NCI-H128 (cell line): Measurements from ENCODE around the gene SHISA8.
"Not testable (repeated sequence)": the region's sequence is repeated elsewhere in the genome, so short reads cannot be mapped to it uniquely, and the experiment has no call there.

Experiments used
- DNase-seq: peaks from one replicate; lab custom pipeline; 2025; ENCODE audit not compliant: unreplicated experiment; lab: John Stamatoyannopoulos, UW

Gene SHISA8

DNA sequence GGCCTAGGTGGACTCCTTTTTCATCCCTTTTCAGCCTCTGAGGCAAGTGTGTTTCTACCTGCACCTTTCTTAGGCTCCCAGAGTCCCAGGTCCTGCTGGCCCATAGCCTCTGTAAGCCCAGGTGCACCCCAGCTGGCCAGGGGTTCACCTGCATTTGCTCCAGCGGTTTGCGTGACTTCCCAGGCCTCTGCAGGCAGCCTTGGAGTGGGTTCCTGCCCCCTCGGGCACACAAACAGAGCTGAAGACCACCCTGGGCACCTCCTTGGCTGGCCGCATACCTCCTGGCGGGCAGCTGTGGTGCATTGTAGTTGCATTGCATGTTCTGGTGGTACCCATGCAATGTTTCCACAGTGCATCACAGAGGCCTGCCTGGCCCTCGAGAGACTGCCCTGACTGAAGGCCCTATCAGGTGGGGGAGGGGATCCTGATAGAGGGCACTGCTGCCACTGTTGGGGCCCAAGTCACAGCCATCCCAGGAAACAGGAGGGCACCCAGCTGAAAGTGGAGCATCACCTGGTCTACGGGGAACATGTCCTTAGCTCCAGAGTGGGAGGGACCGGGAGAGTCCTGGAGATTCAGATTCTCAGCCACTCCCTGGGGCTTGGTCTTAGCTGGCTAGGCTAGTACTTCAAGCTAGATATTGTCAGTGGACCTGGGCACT, 14.1 kb downstream of the SHISA8 start:
- no peak for DNase-seq

- DNase-seq: no peak
Observed at GRCh38 chr22:41899992-41900651, 14.8 kb downstream of the SHISA8 start.

DNA sequence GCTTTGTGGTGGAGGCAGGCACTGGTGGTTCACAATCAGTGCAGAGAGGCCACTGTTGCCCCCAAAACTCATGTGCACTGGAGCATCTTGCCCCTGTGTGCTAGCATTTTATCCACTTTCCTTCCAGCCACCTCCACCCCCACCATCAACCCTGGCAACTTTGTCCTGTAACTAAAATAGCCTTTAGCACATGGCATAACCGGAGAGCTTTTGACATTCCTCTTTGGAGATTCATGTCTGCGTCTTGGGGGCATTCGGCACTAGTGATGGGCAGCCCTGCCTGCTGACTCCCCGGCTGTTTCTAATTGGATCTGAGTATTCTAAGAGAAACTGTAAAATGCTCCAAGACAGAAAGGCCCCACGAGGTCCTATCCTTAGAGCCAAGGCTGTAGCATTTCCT, 15.8 kb downstream of the SHISA8 start:
- no peak for DNase-seq

DNA sequence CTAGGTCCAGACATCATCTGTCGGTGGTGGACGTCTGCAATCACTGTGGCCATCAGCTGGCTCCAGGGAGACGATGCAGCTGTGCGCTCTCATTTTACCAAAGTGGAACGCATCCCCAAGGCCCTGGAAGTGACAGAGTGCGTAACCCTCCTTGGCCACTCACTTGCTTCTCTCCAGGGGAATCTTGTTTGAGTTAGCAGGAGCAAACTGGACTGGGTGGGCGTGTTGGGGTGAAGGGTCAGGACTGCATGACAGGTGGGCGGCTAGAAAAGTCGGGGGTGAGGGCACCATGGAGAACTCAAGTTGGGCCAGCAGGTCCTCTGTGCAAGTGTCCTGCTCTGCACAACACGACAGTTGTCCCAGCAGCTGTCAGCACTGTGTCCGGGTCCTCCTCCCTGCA, 16.2 kb downstream of the SHISA8 start:
- DNase-seq: no peak

DNA sequence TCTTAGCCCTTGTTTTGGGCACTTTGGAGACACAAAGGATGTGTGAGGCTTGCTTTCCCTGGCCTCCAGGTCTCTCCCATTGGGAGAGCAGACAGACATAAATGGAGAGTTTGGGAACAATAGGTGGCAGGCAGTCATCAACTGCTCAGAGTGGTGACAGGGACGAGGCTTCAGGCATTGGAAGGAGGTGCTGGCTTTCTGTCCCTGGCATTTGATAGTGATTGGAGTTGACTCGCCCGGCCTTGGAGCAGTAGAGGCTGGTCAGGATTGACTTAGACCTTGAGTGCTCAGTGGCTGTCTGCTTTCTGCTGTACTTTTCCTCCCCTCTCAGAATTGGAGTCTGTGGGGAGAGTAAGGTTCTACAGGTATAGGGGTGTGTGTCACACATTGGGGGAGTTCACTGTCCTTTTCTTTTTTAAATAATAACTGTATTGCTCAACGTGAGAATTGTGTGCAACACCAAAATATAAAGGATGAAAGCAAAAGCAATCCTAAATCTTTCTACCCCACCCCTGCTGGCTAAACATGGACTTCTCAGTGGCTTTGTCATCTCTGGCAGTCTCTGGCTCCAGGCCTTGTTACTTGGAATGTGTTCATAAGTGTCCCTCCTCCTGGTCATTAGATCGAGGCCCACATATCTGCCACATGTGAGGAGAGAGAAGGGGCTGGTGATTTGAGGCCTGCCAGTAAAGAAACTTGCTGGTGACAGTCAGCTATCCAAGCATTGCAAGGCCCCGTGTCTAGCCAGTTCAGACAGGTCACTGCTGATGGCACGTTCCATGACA, 21.1 kb downstream of the SHISA8 start:
- no peak for DNase-seq

GRCh38 chr22:41892721-41893120, 22.2 kb downstream of the SHISA8 start:
- DNase-seq: no peak

- DNase-seq: no peak
Observed at GRCh38 chr22:41891407-41891806, 23.5 kb downstream of the SHISA8 start.

DNA sequence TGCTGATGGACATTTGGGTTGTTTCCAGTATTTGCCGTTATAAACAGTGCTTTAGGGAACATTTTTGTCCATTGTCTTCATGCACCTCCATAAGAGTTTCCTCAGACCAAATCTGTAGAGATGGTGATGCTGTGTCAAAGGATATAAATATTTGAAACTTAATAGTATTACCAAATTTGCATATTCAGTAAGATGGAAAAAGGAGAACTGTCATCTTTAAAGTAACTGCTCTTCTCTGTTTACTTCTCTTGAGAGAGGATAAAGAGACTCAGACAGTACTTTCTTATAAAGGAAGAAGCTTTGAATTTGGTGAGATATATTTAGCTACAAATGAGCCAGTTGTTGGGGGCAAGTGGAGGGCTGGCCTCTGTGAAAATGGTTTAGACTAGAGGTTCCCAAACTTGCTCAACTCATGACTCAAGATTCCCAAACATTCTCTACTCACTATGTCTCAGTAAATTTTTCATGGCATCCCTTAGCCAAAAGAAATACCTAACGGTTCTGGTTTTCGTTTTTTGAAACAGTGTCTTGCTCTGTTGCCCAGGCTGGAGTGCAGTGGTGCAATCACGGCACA, 26.2 kb downstream of the SHISA8 start:
- no peak for DNase-seq

GRCh38 chr22:41885516-41885915, 29.4 kb downstream of the SHISA8 start:
- DNase-seq: no peak

DNA sequence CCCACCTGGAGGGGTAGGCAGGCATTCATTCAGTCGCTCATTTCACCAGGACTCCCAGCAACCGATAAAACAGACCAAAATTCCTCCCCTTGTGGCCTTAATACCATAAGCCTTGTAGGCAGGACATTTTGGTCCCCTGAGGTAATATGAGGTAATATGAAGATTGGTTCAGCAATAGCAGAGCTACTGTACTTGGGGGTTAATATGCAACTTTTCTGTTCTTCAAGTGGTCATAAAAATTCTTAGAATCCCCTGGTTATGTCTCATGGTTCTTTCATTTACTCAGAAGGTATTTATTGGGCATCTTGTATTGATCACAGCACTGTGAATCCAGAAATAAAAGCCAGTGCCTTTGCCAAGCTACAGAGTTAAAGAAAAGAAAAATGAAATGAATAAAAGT, 29.8 kb downstream of the SHISA8 start:
- no peak for DNase-seq

- no peak for DNase-seq
Observed at GRCh38 chr22:41883400-41883799, 31.5 kb downstream of the SHISA8 start.

GRCh38 chr22:41880653-41881052, 34.2 kb downstream of the SHISA8 start:
- DNase-seq: no peak

DNA sequence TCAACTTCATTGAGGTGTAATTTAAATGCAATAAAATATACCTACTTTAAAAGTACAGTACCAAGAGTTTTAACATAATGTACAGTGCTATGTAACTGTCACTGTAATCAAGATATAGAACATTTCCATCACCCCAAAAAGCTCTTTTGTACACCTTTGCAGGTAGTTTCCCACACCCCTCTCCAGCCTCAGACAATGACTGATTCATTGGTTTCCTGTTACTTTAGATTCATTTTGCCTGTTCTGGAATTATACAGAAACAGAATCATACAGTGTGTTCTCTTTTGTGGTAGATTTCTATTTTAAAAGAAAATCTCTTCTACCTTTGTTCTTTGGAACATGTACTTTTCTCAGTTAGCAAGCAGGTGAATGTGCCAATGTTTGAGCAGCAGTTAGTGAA, 38.2 kb downstream of the SHISA8 start:
- no peak for DNase-seq

DNA sequence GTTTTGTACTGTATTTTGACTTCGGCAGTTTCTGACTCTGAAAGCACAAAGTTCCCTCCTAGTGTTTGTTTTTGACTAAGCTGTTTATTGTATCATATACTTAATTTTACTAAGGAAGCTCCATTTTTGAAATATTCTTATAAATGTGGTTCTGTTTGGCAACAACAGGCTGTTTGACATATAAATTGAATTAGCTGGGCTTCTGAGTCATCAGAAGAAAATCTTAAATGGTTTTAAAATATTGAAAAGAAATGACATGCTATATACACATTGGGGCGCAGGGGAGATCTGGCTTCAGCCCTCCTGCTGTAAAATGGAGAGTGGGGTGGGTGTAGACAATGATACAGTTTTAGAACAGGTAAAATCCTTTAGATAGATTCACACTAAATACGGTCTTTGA, 38.6 kb downstream of the SHISA8 start:
- no peak for DNase-seq

DNA sequence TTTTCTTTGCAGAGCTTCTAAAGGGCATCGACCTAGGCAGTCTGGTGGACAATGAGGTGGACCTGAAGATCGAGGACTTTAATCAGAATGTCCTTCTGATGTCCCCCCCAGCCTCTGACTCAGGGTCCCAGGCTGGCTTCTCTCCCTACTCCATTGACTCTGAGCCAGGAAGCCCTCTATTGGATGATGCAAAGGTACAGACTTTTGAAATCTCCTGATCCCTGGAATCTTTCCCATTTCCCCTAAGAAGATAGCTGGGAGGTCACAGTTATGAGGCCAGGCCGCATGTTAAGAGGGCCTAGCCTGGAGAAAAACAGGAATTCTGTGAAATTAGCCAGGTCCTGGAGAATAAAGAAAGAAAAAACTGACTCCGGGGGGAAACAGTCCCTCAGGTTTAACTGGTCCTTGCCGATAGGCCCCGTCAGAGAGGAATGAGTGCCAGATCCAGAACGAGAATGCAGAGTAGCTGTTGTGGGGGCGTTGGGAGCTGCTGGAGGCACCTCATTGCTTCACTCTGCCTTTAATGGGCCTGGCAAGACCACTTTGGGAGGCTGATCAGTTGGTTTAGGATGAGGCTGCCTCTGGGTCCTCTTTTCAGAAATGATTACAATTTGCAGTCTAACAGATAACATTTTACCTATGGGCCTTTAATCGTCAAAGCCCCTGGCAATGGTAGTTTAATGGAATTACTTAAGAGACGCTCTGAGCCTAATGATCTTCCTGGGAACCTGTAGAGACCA, 39.2 kb downstream of the SHISA8 start:
- DNase-seq: no peak

- DNase-seq: no peak
Observed at GRCh38 chr22:41874090-41874489, 40.8 kb downstream of the SHISA8 start.

- DNase-seq: no peak
Observed at GRCh38 chr22:41873391-41873790, 41.5 kb downstream of the SHISA8 start.

GRCh38 chr22:41870786-41871185, 44.1 kb downstream of the SHISA8 start:
- no peak for DNase-seq

DNA sequence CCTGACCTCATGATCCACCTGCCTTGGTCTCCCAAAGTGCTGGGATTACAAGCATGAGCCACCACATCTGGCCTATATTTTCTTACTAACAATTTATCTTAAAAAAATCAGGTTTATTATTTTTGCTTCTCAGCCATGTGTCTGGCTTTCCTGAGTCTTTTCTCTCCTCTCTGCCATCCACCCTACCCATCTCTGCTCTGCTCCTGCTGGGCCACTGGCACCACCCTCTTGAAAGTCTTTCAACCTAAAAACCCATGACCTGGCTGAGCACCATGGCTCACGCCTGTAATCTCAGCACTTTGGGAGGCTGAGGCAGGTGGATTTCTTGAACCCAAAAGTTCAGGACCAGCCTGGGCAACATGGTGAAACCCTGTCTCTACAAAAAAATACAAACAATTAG, 44.8 kb downstream of the SHISA8 start:
- not testable (repeated sequence) for DNase-seq

DNA sequence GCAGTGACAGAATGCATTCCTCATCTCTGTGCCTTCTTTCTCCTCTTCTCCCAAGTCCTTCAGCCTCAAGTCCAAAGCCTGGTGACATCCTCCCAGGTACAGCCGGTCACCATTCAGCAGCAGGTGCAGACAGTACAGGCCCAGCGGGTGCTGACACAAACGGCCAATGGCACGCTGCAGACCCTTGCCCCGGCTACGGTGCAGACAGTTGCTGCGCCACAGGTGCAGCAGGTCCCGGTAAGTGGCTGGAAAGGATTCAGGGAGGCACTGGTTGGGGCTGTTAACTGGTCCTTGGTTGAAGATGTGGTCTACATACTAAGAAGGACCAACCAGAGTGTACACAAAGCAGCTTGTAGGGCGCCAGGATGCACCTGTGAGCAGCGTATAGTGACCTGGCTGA, 46.3 kb downstream of the SHISA8 start:
- DNase-seq: no peak

- DNase-seq: no peak
Observed at GRCh38 chr22:41863472-41863871, 51.4 kb downstream of the SHISA8 start.
